GM21526 (cell line): ENCODE measurements around the gene RMRP.

Experiments used
- ATAC-seq: cut with Tn5 transposase; IDR thresholded peaks from one replicate; pipeline ENCODE4 v1.9.1; 2021; ENCODE audit warnings: moderate library complexity; ENCODE audit not compliant: unreplicated experiment, low FRiP score

RMRP gene

DNA sequence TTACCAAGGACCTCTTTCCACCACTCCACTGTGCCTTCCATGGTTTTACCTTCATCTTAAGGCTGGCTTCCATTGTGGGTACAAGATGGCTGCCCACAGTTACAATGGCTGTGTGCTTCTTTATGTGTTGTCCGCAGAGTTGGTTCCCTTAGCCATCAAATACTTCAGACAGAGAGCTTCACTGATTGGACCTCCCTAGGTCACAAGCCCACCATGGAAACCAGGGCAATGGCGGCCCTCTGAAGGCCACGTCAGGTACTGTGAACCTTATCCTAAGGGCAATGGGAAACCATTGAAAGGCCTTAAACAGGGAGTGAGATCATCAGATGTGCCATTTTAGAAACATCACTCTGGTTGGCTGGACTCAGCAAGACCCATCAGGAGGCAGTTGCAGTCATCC is 10.1 kb upstream of the RMRP start:
- ATAC-seq: no peak

DNA sequence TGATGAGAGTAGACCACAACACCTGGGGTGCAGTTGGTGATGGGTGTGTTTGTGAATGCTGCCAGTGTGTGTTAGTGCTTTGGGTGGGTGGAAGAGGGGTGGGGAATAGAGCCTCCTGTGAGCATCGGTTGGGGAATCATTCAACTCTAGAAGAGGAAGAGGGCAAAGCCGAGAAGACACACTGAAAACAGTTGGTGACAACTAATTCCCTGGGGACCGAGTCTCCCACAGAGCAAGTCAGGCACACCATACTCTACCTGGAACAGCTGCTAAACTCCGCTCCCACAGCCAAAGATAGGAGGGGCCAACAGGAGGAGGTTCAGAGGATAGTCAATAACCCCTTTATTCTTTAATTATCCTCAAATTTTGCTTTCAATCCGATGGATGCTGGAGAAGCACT is 8.7 kb upstream of the RMRP start:
- ATAC-seq: no peak

DNA sequence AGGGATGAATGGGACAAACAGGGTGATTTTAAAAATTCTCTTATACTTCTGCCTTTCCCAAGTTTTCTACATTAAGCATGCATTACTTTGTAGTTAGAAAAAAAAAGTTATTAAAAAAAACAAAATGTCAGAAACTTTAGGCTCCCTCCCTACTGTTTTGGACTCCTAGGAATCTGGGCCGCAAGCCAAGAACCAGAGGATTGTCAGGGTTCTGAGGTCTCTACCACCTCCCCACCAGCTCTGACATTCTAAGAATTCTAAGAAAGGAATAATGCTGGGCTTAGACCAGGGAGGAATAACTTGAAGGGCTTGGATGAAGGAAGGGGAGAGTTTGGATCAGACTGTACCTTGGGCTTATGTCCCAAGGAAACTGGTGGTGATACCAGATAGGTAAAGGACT is 8.2 kb upstream of the RMRP start:
- ATAC-seq: no peak

DNA sequence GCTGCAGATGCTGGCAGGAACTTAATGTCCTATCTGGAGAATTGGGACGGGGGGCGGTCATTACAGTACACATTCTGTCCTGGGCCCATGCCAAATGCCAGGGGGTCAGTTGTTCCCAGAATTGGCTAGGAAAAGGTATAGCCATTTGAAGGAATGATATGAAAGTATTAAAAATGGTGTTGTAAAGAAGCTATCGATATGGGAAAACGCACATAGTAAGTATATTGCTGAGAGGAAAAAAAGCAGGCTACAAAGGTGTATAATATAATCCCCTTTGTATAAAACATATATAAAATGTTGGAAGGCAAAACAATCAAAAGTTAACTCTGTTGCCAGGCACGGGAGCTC is 7.6 kb upstream of the RMRP start:
- ATAC-seq: no peak

DNA sequence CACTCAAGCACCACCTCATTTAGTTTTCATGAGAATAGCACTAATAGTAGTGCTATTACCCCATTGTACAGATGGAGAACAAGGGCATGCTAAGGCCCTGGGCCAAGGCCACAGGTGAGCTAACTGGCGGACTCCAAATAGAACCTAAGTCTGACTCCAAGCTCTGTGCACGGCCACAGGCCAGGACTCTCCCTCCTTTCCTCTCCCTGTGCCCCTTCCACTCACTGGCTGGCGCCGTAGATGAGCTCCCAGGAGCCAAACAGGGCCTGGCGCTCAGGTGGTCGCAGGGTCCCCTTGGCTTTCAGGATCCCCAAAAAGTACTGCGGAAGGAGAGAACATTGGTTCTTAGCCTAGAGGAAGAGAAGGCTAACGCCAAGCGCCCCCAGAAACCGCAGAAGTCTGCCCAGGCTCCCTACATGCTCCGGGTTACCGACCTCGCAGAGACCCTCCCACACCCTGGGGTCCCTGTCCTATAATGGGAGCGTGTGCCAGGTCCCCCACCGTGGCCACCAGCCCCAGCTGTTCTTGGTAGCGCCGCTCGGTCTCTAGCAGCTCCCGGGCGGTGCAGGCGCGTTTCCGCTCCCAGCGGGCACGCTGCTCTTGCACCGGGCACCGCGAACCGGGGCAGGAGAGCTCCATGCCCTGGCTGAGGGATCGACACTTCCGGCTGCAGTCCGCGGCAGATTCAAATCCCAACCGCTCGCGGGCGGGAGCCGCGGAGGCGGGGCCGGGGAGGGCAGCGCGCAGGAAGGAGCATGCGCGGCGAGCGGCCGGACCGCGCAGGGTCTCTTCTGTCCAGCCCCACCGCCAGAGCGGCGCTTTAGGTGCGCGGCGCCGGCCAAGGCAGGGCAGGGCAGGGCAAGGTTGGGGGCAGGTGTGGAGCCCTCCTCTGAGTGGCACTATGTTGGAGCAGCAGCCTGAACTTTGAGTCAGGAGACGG is 7.0 kb upstream of the RMRP start, which contains the start of gene ARHGEF39:
Gene ARHGEF39, minus strand, starts transcription at position 665 of the 940 bp plus-strand sequence. Its CDS starts 26 bp downstream, at position 639.
- no peak for ATAC-seq

DNA sequence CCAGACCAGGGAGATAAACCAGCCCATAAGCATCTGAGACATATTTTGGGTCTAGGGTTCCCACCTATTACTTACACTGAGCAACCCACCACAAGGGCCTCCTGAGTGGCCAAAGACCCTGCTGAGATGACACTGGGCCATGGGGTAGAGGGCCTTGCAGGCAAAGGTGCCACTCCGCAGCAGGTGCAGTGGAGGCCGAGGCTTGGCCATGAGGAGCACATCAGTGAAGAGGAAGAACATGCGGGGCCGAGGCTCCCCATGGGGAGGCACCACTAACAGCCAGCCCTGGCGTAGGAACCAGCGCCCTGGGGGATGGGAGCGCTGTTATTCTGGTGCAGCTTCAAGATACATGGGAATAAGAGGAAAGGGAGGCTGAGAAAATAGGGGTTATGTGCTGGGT is 4.6 kb upstream of the RMRP start:
- no peak for ATAC-seq

DNA sequence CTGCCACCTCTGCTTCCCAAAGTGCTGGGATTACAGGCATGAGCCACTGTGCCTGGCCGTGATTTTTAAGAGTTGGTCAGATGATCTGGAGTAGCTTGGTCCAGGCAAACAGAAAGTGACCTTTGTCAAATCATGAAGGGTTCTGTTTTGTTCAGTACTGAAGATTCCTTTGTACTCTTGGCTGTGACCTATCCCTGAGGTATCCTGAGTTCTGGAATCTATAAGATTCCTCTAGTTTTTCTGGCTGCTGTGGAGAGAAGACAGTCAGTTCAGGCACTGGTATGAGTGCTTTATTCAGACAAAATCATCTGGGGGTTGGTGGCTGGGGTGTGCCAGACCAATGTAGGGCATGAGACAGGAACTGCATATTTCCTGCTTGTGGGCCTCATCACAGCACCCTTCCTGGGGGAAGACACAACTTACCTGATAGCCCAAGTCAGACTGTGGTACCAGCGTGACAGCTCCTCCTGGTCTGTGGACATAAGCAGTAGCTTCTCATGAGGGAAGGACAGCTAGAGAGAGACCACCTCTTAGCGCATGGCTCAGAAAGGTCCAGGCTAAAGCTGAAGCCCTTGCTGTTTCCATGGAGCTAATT is 4.0 kb upstream of the RMRP start:
- ATAC-seq: no peak

DNA sequence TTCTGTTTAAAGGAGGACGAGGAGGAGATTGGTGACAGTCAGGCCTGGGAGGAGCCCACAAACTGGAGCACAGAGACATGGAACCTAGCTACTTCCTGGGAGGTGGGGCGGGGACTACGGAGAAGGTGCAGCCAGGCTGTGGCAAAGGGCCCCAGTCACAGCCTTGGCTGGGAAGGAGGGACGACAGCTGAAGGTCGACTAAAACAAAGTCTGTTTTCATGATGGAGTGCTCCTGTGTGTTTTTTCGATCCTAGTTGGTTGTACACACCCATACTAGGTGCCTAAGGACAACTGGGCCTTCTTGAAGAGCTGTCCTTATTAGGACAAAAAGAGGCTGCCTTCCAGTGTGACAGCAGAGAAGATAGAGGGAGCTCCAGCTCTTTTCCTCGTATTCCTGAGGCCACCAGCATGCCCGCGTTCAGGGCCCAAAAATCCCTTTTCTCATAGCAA is 3.2 kb upstream of the RMRP start:
- no peak for ATAC-seq

DNA sequence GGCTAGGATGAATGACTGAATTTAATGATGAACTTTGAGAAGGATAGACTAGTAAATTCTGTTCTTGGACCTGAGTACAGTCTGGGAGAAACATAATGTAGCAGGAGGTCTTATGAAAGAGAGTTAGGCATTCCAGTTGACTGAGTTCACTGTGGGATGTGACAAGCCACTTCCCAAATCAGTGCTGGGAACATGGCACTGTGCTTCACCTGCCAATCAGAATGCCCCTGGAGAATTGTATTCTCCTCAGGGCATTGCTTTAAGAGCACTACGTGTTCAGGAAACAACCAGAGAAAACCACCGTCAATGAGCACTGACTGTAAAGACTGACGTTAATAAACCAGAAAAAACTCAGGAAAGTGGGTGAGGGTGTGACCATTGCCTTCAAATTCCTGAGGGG is 1.5 kb upstream of the RMRP start:
- no peak for ATAC-seq

DNA sequence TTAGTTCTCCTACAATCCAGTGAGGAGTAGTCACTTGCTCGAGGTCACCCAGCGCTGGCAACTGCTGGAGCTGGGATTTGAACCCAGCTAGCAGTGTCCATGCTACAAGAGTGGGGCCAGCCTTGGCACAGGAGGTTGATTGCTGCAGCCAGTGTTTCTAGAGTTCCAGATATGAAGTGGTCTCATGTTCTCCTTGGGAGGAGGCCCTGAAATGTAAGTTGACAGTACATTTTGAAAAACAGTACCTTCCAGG is 1.1 kb upstream of the RMRP start:
- ATAC-seq: peak; percentile 3

DNA sequence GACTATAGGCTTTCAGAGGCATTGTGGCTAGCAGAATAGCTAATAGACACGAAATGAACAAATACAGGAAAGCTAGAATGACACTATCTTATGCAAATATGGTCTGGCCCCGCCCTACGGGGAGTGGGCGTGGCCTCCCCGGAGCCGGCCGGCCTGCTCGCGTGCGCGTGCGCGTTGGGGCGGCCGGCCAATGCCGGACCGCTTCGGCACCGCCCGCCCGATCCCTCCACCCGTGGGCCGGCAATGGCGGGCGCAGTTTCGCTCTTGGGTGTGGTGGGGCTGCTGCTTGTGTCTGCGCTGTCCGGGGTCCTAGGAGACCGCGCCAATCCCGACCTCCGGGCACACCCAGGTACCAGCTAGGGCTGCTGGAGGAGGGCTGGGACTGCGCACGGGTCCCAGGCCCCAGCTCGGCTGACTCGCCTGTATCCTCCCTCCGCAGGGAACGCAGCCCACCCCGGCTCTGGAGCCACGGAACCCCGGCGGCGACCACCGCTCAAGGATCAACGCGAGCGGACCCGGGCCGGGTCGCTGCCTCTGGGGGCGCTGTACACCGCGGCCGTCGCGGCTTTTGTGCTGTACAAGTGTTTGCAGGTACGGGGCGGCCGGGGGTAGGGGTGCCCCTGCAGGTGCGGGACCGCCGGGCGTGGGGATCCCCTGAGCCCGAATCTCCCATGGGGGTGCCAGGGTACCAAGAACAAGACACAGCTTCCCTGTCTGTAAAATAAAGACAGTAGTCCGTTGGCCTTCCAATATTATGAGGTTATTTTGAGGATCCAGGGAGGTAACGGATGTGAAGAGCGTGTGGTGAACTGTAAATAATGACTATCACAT is 533 bp upstream of the RMRP start, which contains the start of gene CCDC107:
Gene CCDC107, plus strand, starts transcription at position 156 of the 831 bp plus-strand sequence. Its CDS starts 88 bp downstream, at position 244.
- ATAC-seq: peak; percentile 57

DNA sequence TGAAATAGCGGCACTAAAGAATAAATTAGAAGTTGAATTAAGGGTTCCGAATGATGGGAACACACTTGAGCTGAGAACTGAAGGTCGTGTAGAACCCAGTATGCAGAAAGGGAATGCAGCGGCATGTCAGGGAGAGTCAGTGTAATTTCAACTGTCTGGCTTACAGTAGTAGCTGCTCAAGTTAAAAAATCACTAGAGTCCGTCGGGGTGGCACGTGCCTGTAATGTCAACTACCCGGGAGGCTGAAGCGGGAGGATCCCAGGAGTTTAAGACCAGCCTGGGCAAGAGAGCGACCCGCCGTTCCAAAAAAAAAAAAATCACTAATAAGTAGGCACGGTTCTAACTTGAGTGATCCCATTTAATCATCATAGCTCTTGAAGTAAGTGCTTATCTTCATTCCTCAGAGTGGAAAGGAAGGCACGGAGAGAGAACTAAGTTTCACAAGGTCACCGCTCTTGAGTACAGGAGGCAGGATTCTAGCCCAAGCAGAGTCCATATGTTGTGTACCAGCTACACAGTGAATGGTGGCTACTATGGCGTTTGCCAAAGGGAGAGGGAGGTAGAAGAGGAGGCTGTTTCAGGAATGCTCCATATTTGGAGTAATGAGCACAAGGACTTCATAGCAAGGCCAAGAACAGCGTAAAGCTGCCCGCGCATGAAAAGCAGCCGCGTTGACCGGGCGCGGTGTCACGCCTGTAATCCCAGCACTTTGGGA is 831 bp downstream of the RMRP start:
- no peak for ATAC-seq

DNA sequence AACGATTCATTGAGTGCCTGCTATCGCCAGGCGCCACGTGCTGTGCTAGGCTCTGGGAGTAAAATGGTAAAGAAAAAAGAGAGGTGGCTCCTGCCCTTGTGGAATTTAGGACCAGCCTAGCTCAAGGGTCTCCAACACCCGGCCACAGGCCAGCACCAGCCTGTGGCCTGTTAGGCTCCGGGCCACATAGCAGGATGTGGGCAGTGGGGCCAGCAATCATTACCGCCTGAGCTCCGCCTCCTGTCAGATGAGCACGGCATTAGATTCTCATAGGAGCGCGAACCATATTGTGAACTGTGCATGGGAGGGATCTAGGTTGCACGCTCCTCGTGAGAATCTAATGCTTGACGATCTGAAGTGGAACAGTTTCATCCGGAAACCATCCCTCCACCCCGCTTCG is 1.5 kb downstream of the RMRP start:
- ATAC-seq: no peak

DNA sequence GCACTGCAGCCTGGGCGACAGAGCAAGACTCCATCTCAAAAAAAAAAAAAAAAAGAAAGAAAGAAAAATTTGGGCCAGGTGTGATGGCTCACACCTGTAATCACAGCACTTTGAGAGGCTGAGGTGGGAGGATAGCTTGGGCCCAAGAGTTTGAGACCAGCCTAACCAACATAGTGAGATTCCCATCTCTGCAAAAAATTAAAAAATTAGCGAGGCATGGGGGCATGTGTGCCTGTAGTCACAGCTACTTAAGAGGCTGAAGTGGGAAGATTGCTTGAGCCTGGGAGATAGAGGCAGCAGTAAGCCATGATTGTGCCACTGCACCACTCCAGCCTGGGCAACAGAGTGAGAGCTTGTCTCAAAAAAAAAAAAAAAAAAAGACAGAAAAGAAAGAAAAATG is 4.2 kb downstream of the RMRP start:
- ATAC-seq: no peak

DNA sequence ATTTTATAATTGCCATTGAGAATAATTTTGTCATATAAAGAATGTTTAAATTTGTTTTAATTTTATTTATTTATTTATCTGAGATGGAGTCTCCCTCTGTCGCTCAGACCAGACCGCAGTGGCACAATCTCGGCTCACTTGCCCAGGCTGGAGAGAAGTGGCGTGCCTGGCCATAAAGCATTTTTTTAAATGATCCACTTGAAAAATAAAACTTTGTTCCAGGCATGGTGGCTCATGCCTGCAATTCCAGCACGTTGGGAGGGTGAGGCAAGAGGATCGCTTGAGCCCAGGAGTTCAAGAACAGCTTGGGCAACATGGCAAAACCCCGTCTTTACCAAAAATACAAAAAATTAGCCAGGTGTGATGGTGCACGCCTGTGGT is 5.0 kb downstream of the RMRP start:
- ATAC-seq: no peak

DNA sequence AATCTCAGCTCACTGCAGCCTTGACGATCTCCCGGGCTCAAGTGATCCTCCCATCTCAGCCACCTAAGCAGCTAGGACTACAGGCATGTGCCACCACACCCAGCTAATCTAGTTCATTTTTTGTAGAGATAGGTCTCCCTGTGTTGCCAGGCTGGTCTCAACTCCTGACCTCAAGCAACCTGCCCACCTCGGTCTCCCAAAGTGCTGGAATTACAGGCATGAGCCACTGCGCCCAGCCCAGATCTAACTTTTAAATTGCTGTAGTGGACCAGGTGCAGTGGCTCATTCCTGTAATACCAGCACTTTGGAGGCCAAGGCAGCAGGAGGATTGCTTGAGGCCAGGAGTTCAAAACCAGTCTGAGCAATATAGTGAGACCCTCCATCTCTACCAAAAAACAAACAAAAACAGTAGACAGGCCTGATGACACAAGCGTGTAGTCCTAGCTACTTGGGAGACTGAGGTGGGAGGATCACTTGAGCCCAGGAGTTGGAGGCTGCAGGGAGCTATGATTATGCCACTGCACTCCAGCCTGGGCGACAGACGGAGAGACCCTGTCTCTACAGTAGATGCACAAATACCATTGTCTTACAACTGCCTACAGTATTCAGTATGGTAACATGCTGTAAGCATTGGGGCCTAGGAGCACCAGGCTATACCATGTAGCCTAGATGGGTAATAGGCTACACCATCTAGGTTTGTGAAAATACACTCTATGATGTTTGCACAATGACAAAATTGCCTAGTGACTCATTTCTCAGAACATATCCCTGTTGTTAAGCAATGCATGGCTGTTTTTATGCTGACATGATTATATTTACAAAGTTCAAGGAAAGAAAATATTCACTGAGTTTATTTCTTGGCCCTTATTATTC is 5.6 kb downstream of the RMRP start:
- ATAC-seq: no peak

DNA sequence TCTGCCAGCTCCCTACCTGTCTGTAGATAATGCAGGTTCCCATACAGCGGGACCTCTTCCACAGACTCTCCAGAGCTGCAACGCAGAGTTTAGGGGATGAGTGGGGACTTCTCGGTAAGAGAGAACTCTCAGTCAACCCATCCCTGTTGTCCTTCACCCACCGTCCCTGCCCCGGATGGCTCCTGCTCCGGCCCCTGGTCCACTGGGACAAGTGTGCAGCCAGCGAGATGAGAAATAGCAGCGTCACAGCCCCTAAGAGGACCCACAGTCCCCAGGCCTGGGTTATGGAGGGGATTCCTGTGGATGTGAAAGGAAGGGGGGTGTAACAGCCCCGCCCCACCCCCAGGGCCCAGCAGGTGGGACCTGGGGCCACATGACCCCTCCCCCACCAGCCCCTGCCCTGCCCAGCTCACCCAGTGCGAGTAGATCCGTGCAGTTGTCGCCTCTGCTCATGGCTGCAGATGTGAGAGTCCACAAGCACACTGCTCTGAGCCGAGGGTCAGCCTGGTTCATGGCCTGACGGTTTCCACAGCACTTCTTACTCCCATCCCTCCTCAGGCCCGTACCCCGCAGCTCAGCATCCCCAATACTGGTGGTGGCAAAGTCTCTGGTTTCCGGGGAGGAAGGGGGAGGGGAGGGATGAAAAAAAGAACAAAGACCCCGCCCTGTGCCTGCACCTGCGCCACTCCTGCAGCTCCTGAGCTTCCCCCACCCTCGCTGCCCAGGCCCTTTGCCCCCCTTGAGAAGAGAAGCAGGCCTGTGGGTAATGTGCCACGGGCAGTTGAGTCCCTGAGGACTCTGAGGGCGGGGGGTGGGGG is 7.3 kb downstream of the RMRP start, which contains the start of gene SIT1:
Gene SIT1, minus strand, starts transcription at position 591 of the 818 bp plus-strand sequence. Its CDS starts 78 bp downstream, at position 513.
- ATAC-seq: no peak

DNA sequence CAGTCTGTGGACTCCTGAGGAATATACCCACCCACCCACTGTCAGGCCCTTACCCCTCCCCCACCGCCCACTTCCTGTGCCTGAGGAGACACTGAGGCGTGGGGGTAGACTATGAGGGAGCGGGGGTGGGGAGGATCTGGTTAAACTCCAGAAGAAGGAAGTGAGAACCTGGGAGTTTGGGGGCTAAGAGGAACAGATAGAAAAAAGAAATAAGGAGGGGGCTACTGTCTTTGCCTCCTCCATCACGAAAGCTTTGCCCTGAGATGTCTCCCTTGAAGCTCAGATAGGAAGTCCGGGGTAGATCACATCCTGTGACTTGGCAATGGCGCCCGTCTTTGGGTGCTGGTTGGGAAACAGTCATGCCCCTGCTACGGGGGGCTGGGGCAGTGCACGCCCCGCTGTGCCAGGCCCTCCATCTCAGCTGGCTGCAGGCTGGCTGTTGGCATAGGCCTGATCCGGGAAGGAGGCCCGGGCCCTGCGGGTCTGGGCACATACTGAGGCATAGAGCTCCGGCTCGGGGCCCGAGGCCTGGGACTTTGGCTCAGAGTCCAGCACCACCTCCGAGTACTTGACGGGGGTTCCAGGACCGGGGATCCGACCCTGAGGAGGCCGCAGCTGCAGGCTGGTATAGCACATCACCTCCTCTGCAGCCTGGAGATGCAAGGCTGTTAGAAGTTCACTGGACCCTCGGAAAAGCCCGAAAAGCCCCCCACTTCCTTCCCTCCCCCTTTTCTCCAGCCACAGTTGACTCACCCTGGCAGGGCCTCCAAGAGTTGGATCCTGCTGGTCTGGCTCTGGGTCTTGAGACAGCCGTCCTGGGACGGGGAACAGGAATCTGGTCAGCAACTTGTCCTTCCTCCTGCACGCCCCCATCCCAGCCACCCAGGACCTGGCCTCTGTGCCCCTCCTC is 8.1 kb downstream of the RMRP start:
- no peak for ATAC-seq
